Left kidney (tissue), 2 donors: Measurements from ENCODE around the gene TBC1D2B. TPM values are rescaled to one million over a fixed set of nuclear protein-coding genes. Genes with fewer than 3 reads are reported as not detected.
"Not testable (repeated sequence)": the region's sequence is repeated elsewhere in the genome, so short reads cannot be mapped to it uniquely, and the experiment has no call there.

Experiments used
- DNase-seq: peaks from one replicate; pipeline ENCODE4 v3.0.0-alpha.2; 2013
- polyA plus RNA-seq: library from polyadenylated mRNA; unstranded; fragments of 120-200 nt; gene quantifications from one replicate; pipeline ENCODE4 v1.2.1, GENCODE V29; 2013; ENCODE audit not compliant: insufficient read length

Gene TBC1D2B
- polyA plus RNA-seq, 1 donor: 30.8 TPM

- no peak for DNase-seq
These were observed 102.0 kb downstream of the TBC1D2B start for GRCh38 chr15:77975332-77976094.

- no peak for DNase-seq
These were observed 102.8 kb downstream of the TBC1D2B start for GRCh38 chr15:77974416-77975331.

GRCh38 chr15:77974098-77974414 lies 103.5 kb downstream of the TBC1D2B start:
- no peak for DNase-seq

GRCh38 chr15:77973273-77974097 lies 104.0 kb downstream of the TBC1D2B start:
- DNase-seq: not testable (repeated sequence)

- not testable (repeated sequence) for DNase-seq
These were observed 104.8 kb downstream of the TBC1D2B start for GRCh38 chr15:77972706-77973105.

GRCh38 chr15:77971875-77972274 lies 105.6 kb downstream of the TBC1D2B start:
- DNase-seq: not testable (repeated sequence)

GRCh38 chr15:77970813-77971360 lies 106.6 kb downstream of the TBC1D2B start:
- DNase-seq: not testable (repeated sequence)

GRCh38 chr15:77969055-77969454 lies 108.5 kb downstream of the TBC1D2B start:
- no peak for DNase-seq

- no peak for DNase-seq
These were observed 109.7 kb downstream of the TBC1D2B start for GRCh38 chr15:77967798-77968197.

- not testable (repeated sequence) for DNase-seq
These were observed 110.3 kb downstream of the TBC1D2B start for GRCh38 chr15:77967235-77967615.

GRCh38 chr15:77966540-77967234 lies 110.8 kb downstream of the TBC1D2B start:
- no peak for DNase-seq

GRCh38 chr15:77964193-77964592 lies 113.3 kb downstream of the TBC1D2B start:
- DNase-seq: no peak

- DNase-seq: peak; percentile 72
These were observed 118.1 kb downstream of the TBC1D2B start for GRCh38 chr15:77959432-77959879.

- not testable (repeated sequence) for DNase-seq
These were observed 118.6 kb downstream of the TBC1D2B start for GRCh38 chr15:77958716-77959431.

- DNase-seq: not testable (repeated sequence)
These were observed 119.5 kb downstream of the TBC1D2B start for GRCh38 chr15:77958021-77958420.

GRCh38 chr15:77953926-77954325 lies 123.6 kb downstream of the TBC1D2B start:
- not testable (repeated sequence) for DNase-seq

GRCh38 chr15:77952928-77953446 lies 124.5 kb downstream of the TBC1D2B start:
- DNase-seq: not testable (repeated sequence)

GRCh38 chr15:77951105-77951786 lies 126.3 kb downstream of the TBC1D2B start:
- DNase-seq: not testable (repeated sequence)

- DNase-seq: not testable (repeated sequence)
These were observed 127.0 kb downstream of the TBC1D2B start for GRCh38 chr15:77950470-77950869.

GRCh38 chr15:77945566-77945965 lies 131.9 kb downstream of the TBC1D2B start:
- DNase-seq: no peak
